Uterus (tissue), 4 donors: ENCODE data around the gene DNAL1. TPM values are rescaled to one million over a fixed set of nuclear protein-coding genes. Genes with fewer than 3 reads are reported as not detected.

Source experiments
- DNase-seq, 2 donors: peaks; one replicate each; pipeline ENCODE4 v3.0.0-alpha.2; 2019 to 2020
- H3K27ac ChIP-seq, 2 donors: fragments of 200-600 bp; sonication (generic); 1 replicate in 1 of 2; 2 replicates in 1 of 2; pipeline ENCODE4 v1.5.1; 2016 to 2018
- H3K27me3 ChIP-seq, 2 donors: fragments of 200-600 bp; sonication (generic); one replicate each; pipeline ENCODE4 v1.5.1; 2018 to 2019; ENCODE audit warnings: control low read depth in 1 of 2
- H3K36me3 ChIP-seq, 2 donors: fragments of 200-600 bp; sonication (generic); one replicate each; pipeline ENCODE4 v1.5.1; 2019; ENCODE audit warnings: control low read depth in 1 of 2
- H3K4me1 ChIP-seq, 2 donors: fragments of 200-600 bp; sonication (generic); one replicate each; pipeline ENCODE4 v1.5.1; 2018 to 2019; ENCODE audit warnings: control low read depth in 1 of 2
- H3K4me3 ChIP-seq, 2 donors: fragments of 200-600 bp; sonication (generic); 1 replicate in 1 of 2; 2 replicates in 1 of 2; pipeline ENCODE4 v1.5.1; 2018 to 2019; ENCODE audit warnings: mild to moderate bottlenecking in 1 of 2
- H3K9me3 ChIP-seq, 2 donors: fragments of 200-600 bp; sonication (generic); one replicate each; pipeline ENCODE4 v1.5.1; 2019; ENCODE audit warnings: control low read depth in 1 of 2
- POLR2A ChIP-seq, 2 donors: fragments of 450-650 bp; IDR thresholded peaks; one replicate each; pipeline ENCODE4 v1.6.1; 2016; ENCODE audit warnings: antibody characterized with exemption in 2 of 2, mild to moderate bottlenecking in 1 of 2, moderate library complexity in 1 of 2
- intact Hi-C: fragments of 100-400 bp; cut with DNase I; formaldehyde crosslinking; loops from one replicate; pipeline ENCODE4 v1.15.1; 2023; ENCODE audit warnings: low total_unique reads
- total RNA-seq, 4 donors: library from RNA; depleted of rRNA in 3 of 4; stranded (reverse); fragments of >200 nt in 3 of 4; gene quantifications; one replicate each; pipeline versions ENCODE4 v1.1.0 to v1.2.4, GENCODE V29; 2014 to 2023
- TF ChIP-seq, protein P1 (sequence below), 4 experiments: fragments of 200-600 bp in 2 of 4; fragments of 450-650 bp in 2 of 4; sonication (generic) in 2 of 4; IDR thresholded peaks; one replicate each; pipeline ENCODE4 v1.5.1; 2016 to 2019; ENCODE audit warnings: antibody characterized with exemption in 4 of 4, mild to moderate bottlenecking in 2 of 4, moderate library complexity in 1 of 4
- donor health status: DM: yes; HTN: yes; CAD: no.

Gene DNAL1
- total RNA-seq, 4 donors from 2014 or later = 2.0 to 29.7 (median 23.3) TPM

DNA sequence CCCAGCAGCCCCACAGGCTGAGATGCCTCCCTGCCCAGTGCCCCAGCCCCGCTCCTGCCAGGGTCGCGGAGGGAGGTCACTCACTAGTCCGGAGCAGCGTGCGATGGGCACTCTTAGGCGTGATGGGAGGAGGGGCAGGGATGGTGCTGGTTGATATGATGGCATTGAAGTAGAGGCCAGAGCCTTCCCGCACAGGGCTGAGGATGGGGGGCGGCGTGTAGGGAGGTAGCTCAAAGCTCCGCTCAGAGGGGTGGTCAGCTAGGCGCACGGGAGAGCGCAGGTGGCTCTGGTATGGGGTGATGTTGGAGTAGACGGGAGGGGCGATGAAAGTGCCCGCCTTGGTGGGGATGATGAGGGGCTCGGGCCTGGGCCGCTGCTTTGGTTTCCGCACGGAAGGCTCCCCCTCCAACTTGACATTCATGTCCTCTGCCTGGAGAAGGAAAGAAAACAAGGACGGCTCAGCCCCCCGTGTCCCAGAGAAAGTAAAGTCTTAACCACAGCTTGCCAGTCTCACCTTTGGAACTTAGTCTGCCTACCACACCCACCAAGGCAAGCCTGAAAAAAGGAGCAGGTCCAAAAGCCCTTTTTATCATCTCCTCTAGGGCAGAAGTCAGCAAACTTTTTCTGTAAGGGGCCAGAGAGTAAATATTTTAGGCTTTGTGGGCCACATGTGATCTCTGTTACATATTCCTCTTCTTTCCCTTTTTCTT, 84.9 kb downstream of the DNAL1 start:
- no peaks in the 10 kb centered on the region for H3K36me3 ChIP-seq

DNA sequence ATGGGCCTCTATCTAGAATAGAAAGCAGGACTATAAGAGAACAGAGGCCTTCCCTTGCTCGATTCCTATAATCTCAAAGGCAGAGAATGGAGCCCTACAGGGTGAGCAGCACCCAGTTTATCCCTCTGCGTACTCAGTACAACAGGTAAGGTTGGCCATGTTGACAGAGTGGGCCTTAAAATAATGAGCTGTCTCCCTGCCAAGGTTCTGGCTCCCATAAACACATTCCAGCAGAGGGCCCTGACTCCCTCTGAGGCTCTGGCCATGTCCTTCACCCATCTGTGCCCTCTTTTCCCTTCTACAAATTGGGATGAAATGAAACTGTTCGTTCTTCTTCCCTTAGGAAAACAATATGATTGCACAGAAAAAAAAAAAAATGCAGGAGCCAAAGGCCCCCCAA, 86.3 kb downstream of the DNAL1 start:
- Histone ChIP-seq H3K36me3 (no peaks in the 10 kb centered on the region), H3K4me1 (peaks cover 7 to 9% of the 10 kb centered on the region in 2 donors), H3K4me3 (no peak overlapping the region), H3K9me3 (no peaks in the 10 kb centered on the region), H3K27ac (peak overlapping the region in 1 of 2 donors; percentile 17), H3K27me3 (no peaks in the 10 kb centered on the region)
- intact Hi-C loops = no loop called here
- no peak for DNase-seq
- no peak for TF ChIP-seq POLR2A (IDR thresholded peaks at IDR 0.05)
- TF ChIP-seq, protein P1, sequence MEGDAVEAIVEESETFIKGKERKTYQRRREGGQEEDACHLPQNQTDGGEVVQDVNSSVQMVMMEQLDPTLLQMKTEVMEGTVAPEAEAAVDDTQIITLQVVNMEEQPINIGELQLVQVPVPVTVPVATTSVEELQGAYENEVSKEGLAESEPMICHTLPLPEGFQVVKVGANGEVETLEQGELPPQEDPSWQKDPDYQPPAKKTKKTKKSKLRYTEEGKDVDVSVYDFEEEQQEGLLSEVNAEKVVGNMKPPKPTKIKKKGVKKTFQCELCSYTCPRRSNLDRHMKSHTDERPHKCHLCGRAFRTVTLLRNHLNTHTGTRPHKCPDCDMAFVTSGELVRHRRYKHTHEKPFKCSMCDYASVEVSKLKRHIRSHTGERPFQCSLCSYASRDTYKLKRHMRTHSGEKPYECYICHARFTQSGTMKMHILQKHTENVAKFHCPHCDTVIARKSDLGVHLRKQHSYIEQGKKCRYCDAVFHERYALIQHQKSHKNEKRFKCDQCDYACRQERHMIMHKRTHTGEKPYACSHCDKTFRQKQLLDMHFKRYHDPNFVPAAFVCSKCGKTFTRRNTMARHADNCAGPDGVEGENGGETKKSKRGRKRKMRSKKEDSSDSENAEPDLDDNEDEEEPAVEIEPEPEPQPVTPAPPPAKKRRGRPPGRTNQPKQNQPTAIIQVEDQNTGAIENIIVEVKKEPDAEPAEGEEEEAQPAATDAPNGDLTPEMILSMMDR (IDR thresholded peaks at IDR 0.05) = no peak

More for the DNA sequence above, 84.9 kb downstream of the DNAL1 start:
- Histone ChIP-seq H3K27ac (peak overlapping the region; percentile 68 to 85), H3K4me3 (no peak overlapping the region), H3K9me3 (no peaks in the 10 kb centered on the region), H3K4me1 (peaks cover 9 to 21% of the 10 kb centered on the region in 2 donors), H3K27me3 (no peaks in the 10 kb centered on the region)
- no peak for DNase-seq
- TF ChIP-seq POLR2A (IDR thresholded peaks at IDR 0.05) = no peak
- TF ChIP-seq, protein P1 (IDR thresholded peaks at IDR 0.05) = no peak
- intact Hi-C loops = loop anchor here (5.0 to 10.0 kb wide), 2 partner anchors 85 to 98 kb away; partner anchors contain the start of gene DNAL1

DNA sequence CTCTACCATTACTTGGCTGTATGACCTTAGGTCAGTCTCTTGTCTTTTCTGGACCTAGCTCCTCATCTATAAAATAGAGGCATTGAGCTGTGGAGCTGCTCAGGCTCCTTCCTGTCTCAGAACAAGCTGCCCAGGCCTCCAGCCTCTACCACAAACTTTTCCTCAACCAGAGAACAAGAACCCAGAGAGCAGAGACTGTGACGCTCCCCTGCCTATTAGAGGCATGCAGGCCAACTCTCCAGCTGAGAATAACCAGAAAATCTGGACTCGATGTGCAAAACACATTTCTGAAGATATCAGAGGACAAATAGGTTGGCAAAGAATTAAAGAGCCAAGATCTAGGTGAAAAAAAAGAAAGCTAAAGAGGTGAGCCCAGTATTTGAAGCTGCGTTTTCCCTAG, 87.2 kb downstream of the DNAL1 start:
- no peak for TF ChIP-seq POLR2A (IDR thresholded peaks at IDR 0.05)
- TF ChIP-seq, protein P1 (IDR thresholded peaks at IDR 0.05) = no peak
- H3K4me1 ChIP-seq = peaks cover 7% of the 10 kb centered on the region in 2 donors
- DNase-seq = no peak
- H3K27ac ChIP-seq = no peak overlapping the region
- no peaks in the 10 kb centered on the region for H3K36me3 ChIP-seq
- H3K4me3 ChIP-seq = no peak overlapping the region
- no peaks in the 10 kb centered on the region for H3K9me3 ChIP-seq
- intact Hi-C loops = no loop called here
- H3K27me3 ChIP-seq = no peaks in the 10 kb centered on the region

DNA sequence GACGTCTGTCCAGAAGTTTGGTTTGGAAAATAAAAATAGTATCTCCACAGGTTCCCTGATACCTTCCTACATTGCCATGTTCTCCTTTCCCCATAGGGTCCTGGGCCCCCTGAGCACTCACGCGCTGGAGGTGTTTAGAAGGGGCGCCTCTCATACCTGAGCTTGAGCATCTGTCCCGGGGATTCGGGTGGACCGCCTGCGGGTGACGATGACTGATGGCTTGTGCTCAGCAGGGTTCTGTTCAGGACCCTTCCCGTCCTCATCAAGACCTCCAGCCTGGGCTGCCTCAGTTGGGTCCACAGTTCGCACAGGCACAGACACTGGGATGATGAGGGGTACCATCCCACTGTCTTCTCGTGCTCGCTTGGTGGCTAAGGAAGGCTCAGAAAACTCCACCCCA, 92.1 kb downstream of the DNAL1 start:
- H3K27ac ChIP-seq = no peak overlapping the region
- no peaks in the 10 kb centered on the region for H3K27me3 ChIP-seq
- peaks cover 13 to 27% of the 10 kb centered on the region in 2 donors for H3K4me1 ChIP-seq
- no peak overlapping the region for H3K4me3 ChIP-seq
- TF ChIP-seq, protein P1 (IDR thresholded peaks at IDR 0.05) = no peak
- H3K36me3 ChIP-seq = no peaks in the 10 kb centered on the region
- DNase-seq = no peak
- intact Hi-C loops = no loop called here
- H3K9me3 ChIP-seq = no peaks in the 10 kb centered on the region

DNA sequence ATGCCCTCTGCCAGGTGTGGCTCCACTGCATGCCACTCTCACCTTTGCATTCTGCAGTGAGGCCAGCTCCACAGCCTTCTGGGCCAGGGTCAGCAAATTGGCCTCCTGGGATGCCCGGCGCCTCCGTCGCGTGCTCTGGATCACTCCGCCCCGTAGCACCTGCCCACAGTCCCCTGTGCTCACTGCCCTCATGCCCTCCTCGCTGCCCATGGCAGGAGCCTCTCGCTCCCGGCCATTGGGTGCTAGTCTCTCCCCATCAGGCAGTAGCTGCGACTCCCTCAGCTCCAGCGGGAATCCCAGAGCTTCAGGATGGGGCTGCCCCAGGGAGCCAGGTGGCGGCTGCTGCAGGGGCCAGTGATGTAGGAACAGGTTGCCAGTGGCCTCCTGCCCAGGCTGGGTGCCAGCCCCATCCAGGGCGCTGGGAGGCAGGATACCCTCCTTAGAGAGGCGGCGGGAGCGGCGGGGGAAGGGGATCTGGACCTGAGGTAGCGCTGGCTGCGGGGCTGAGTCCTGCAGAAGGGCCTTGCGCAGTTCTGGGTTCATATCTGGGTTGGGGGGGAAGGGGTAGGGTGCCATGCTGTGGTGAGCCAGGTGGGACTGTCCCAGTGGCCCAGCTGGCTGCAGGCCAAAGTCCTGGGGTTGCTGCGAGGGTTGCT, 93.9 kb downstream of the DNAL1 start:
- no peaks in the 10 kb centered on the region for H3K9me3 ChIP-seq
- no peaks in the 10 kb centered on the region for H3K36me3 ChIP-seq
- TF ChIP-seq POLR2A (IDR thresholded peaks at IDR 0.05) = no peak
- TF ChIP-seq, protein P1 (IDR thresholded peaks at IDR 0.05) = no peak
- no peaks in the 10 kb centered on the region for H3K27me3 ChIP-seq
- no peak overlapping the region for H3K4me3 ChIP-seq
- H3K27ac ChIP-seq = peak overlapping the region; percentile 89 to 92
- intact Hi-C loops = no loop called here
- no peak for DNase-seq
- peaks cover 31 to 43% of the 10 kb centered on the region in 2 donors for H3K4me1 ChIP-seq
